ENCODE results near the gene KRTAP23-1. TPM values are rescaled to one million over a fixed set of nuclear protein-coding genes. Genes with fewer than 3 reads are reported as not detected.

The KRTAP23-1 gene
- total and polyA plus RNA-seq, 4 donors, result not detected

GRCh38 chr21:30355906-30356305 lies 7.5 kb upstream of the KRTAP23-1 start:
- no peak for TF ChIP-seq YY1 (IDR thresholded peaks at IDR 0.05)
- TF ChIP-seq CTCF (IDR thresholded peaks at IDR 0.05; ENCODE audit: low read depth, low read length, missing input control), result no peak
- no peak for TF ChIP-seq SP1 (IDR thresholded peaks at IDR 0.05)
- no peak for TF ChIP-seq FOXA2 (IDR thresholded peaks at IDR 0.05)
- TF ChIP-seq HNF4G (IDR thresholded peaks at IDR 0.05), result no peak
- no peak for TF ChIP-seq TAF1 (conservative IDR thresholded peaks at IDR 0.05)
- no peak for TF ChIP-seq NR2F2 (IDR thresholded peaks at IDR 0.05)
- no peak for TF ChIP-seq RXRA (IDR thresholded peaks at IDR 0.05)
- no peak for TF ChIP-seq REST (IDR thresholded peaks at IDR 0.05)
- TF ChIP-seq ZBTB33 (IDR thresholded peaks at IDR 0.05), result no peak
- no peak for TF ChIP-seq JUND (IDR thresholded peaks at IDR 0.05)
- no peak for TF ChIP-seq GABPA (IDR thresholded peaks at IDR 0.05 in 1 of 2, conservative IDR thresholded peaks at IDR 0.05 in 1 of 2)
- no peaks in the 10 kb centered on the region for H3K36me3 ChIP-seq (ENCODE audit: control insufficient read depth in 4 of 4, insufficient read depth in 3 of 4, low read depth in 1 of 4, low read length in 3 of 4)
- H3K27me3 ChIP-seq (ENCODE audit: control insufficient read depth in 4 of 4, insufficient read depth in 4 of 4, low read length in 3 of 4), result peaks cover 0 to 3% (median 1%) of the 10 kb centered on the region in 4 donors
- no peak overlapping the region for H3K4me3 ChIP-seq (ENCODE audit: low read depth in 1 of 3, low read length in 3 of 3)
- H3K27ac ChIP-seq (ENCODE audit: low read depth in 1 of 2, low read length in 2 of 2), result no peak overlapping the region
- no peak for DNase-seq (ENCODE audit: low spot score)
- H3K9me3 ChIP-seq (ENCODE audit: control insufficient read depth in 4 of 4, low read length in 3 of 4), result no peaks in the 10 kb centered on the region
- no peak overlapping the region for H3K9ac ChIP-seq (ENCODE audit: low read depth in 1 of 2, low read length in 2 of 2)
- H3K4me1 ChIP-seq (ENCODE audit: control insufficient read depth in 4 of 4, insufficient read depth in 4 of 4, low read length in 3 of 4), result no peaks in the 10 kb centered on the region
- WGBS, result 47% methylated on average over 3 of the region's 3 CpGs

GRCh38 chr21:30354308-30355005 lies 6.1 kb upstream of the KRTAP23-1 start:
- no peak overlapping the region for H3K27ac ChIP-seq (ENCODE audit: low read depth in 1 of 2, low read length in 2 of 2)
- no peaks in the 10 kb centered on the region for H3K4me1 ChIP-seq (ENCODE audit: control insufficient read depth in 4 of 4, insufficient read depth in 4 of 4, low read length in 3 of 4)
- H3K9ac ChIP-seq (ENCODE audit: low read depth in 1 of 2, low read length in 2 of 2), result no peak overlapping the region
- no peaks in the 10 kb centered on the region for H3K36me3 ChIP-seq (ENCODE audit: control insufficient read depth in 4 of 4, insufficient read depth in 3 of 4, low read depth in 1 of 4, low read length in 3 of 4)
- H3K27me3 ChIP-seq (ENCODE audit: control insufficient read depth in 4 of 4, insufficient read depth in 4 of 4, low read length in 3 of 4), result peaks cover 0 to 3% (median 0%) of the 10 kb centered on the region in 4 donors
- no peaks in the 10 kb centered on the region for H3K9me3 ChIP-seq (ENCODE audit: control insufficient read depth in 4 of 4, low read length in 3 of 4)
- no peak for DNase-seq (ENCODE audit: low spot score)
- no peak overlapping the region for H3K4me3 ChIP-seq (ENCODE audit: low read depth in 1 of 3, low read length in 3 of 3)
- WGBS, result 72% methylated on average over 1 of the region's 1 CpG
- TF ChIP-seq TAF1 (conservative IDR thresholded peaks at IDR 0.05), result no peak
- TF ChIP-seq NR2F2 (IDR thresholded peaks at IDR 0.05), result no peak
- no peak for TF ChIP-seq FOXA2 (IDR thresholded peaks at IDR 0.05)
- TF ChIP-seq HNF4A (conservative IDR thresholded peaks at IDR 0.05), result no peak
- TF ChIP-seq HNF4G (IDR thresholded peaks at IDR 0.05), result no peak
- TF ChIP-seq RAD21 (IDR thresholded peaks at IDR 0.05), result no peak
- no peak for TF ChIP-seq EGR1 (IDR thresholded peaks at IDR 0.05; ENCODE audit: low read depth in 2 of 2)
- TF ChIP-seq JUND (IDR thresholded peaks at IDR 0.05), result no peak
- no peak for TF ChIP-seq RXRA (IDR thresholded peaks at IDR 0.05)
- TF ChIP-seq GABPA (IDR thresholded peaks at IDR 0.05 in 1 of 2, conservative IDR thresholded peaks at IDR 0.05 in 1 of 2), result no peak
- TF ChIP-seq ATF3 (IDR thresholded peaks at IDR 0.05), result no peak
- TF ChIP-seq MAX (IDR thresholded peaks at IDR 0.05), result no peak
- TF ChIP-seq ZBTB33 (IDR thresholded peaks at IDR 0.05), result no peak
- no peak for TF ChIP-seq YY1 (IDR thresholded peaks at IDR 0.05)
- no peak for TF ChIP-seq REST (IDR thresholded peaks at IDR 0.05)
